A549 (cell line): ENCODE results near the gene CPTP. TPM values are rescaled to one million over a fixed set of nuclear protein-coding genes. Genes with fewer than 3 reads are reported as not detected.

ENCODE experiments used
- ATAC-seq, 2 experiments: fragments of 200-7000 bp in 1 of 2; fragments of >200 bp in 1 of 2; cut with Nextera tagmentation in 1 of 2; cut with Tn5 transposase in 1 of 2; 3 replicates each; pipeline versions ENCODE4 v1.8.0 to v1.9.1; 2018 to 2020; ENCODE audit warnings: mild to moderate bottlenecking in 1 of 2, moderate library complexity in 1 of 2
- CTCF ChIA-PET: fragments of 300-600 bp; sonication (Branson Sonifier 250); formaldehyde crosslinking; extraction: SDS; loops from one replicate; lab custom pipeline; 2021; ENCODE audit warnings: antibody characterized with exemption, inconsistent platforms; lab: Yijun Ruan, JAX
- POLR2A ChIA-PET: fragments of 350-600 bp; formaldehyde crosslinking; extraction: SDS; loops from one replicate; lab custom pipeline; 2021; ENCODE audit warnings: antibody characterized with exemption, inconsistent platforms; lab: Yijun Ruan, JAX
- DNase-seq, 2 experiments: peaks; one replicate each; pipeline versions ENCODE4 v3.0.0 to v3.0.0-alpha.2; 2011 to 2016; ENCODE audit warnings: low read depth in 1 of 2, low spot score in 1 of 2
- FAIRE-seq: peaks from 2 replicates; lab custom pipeline; 2011; peaks lifted over from hg19 to GRCh38; lab: Jason Lieb, UNC
- H3K27ac ChIP-seq, 2 experiments: fragments of >200 bp; sonication (Bioruptor Twin); formaldehyde crosslinking; 3 replicates each; pipeline ENCODE4 v1.5.1; 2016 to 2017
- H3K4me1 ChIP-seq: fragments of >200 bp; sonication (Bioruptor Twin); formaldehyde crosslinking; 3 replicates; pipeline ENCODE4 v1.6.1; 2016
- H3K4me2 ChIP-seq: fragments of >200 bp; sonication (Bioruptor Twin); formaldehyde crosslinking; 3 replicates; pipeline ENCODE4 v1.6.1; 2016
- H3K4me3 ChIP-seq: fragments of >200 bp; sonication (Bioruptor Twin); formaldehyde crosslinking; 3 replicates; pipeline ENCODE4 v1.5.1; 2016
- H3K9me3 ChIP-seq: fragments of >200 bp; sonication (Bioruptor Twin); formaldehyde crosslinking; 3 replicates; pipeline ENCODE4 v1.6.1; 2016
- CHD4 ChIP-seq: fragments of 200-600 bp; sonication (generic); IDR thresholded peaks from 2 replicates; pipeline ENCODE4 v1.6.1; 2016; ENCODE audit warnings: antibody characterized with exemption, mild to moderate bottlenecking, borderline replicate concordance
- EHF ChIP-seq: fragments of 250-450 bp; sonication (Bioruptor Pico); IDR thresholded peaks from 2 replicates; pipeline ENCODE4 v1.5.0; 2020; ENCODE audit warnings: mild to moderate bottlenecking
- EHMT2 ChIP-seq: fragments of 200-600 bp; sonication (generic); IDR thresholded peaks from 2 replicates; pipeline ENCODE4 v1.6.1; 2016; ENCODE audit warnings: antibody characterized with exemption, low read depth, mild to moderate bottlenecking, moderate library complexity
- ESRRA ChIP-seq: fragments of 150-350 bp; IDR thresholded peaks from 2 replicates; pipeline ENCODE4 v1.6.1; 2014; ENCODE audit warnings: mild to moderate bottlenecking, low read length, borderline replicate concordance
- FOSL2 ChIP-seq, 2 experiments: fragments of 450-650 bp in 1 of 2; fragments of >200 bp in 1 of 2; sonication (Bioruptor Twin) in 1 of 2; formaldehyde crosslinking; IDR thresholded peaks; 2 replicates each; pipeline versions ENCODE4 v1.5.0 to v1.6.1; 2016 to 2020; ENCODE audit warnings: mild to moderate bottlenecking in 1 of 2, moderate library complexity in 1 of 2
- HDAC2 ChIP-seq: fragments of 200-600 bp; sonication (generic); IDR thresholded peaks from 2 replicates; pipeline ENCODE4 v1.6.1; 2016
- HEYL ChIP-seq: fragments of 250-450 bp; sonication (Bioruptor Pico); IDR thresholded peaks from 2 replicates; pipeline ENCODE4 v1.8.0; 2021; ENCODE audit warnings: mild to moderate bottlenecking, moderate library complexity
- HOXA7 ChIP-seq: fragments of 250-450 bp; sonication (Bioruptor Pico); IDR thresholded peaks from 2 replicates; pipeline ENCODE4 v1.5.0; 2020; ENCODE audit warnings: mild to moderate bottlenecking, moderate library complexity
- KDM1A ChIP-seq: fragments of 200-600 bp; sonication (generic); IDR thresholded peaks from 2 replicates; pipeline ENCODE4 v1.6.1; 2016; ENCODE audit warnings: low read depth, mild to moderate bottlenecking
- KDM5A ChIP-seq: fragments of 200-600 bp; sonication (generic); IDR thresholded peaks from 2 replicates; pipeline ENCODE4 v1.6.1; 2016; ENCODE audit warnings: antibody characterized with exemption, mild to moderate bottlenecking
- MYC ChIP-seq: IDR thresholded peaks from 2 replicates; pipeline ENCODE4 v1.6.1; 2012; ENCODE audit warnings: mild to moderate bottlenecking, inconsistent platforms, low read length, improper control_type of control experiment, borderline replicate concordance
- NPAS2 ChIP-seq: fragments of 250-450 bp; sonication (Bioruptor Pico); IDR thresholded peaks from 2 replicates; pipeline ENCODE4 v1.8.0; 2022; ENCODE audit warnings: mild to moderate bottlenecking, moderate library complexity, borderline replicate concordance
- RARB ChIP-seq: fragments of 250-450 bp; sonication (Bioruptor Pico); IDR thresholded peaks from 2 replicates; pipeline ENCODE4 v1.8.0; 2021; ENCODE audit warnings: mild to moderate bottlenecking, moderate library complexity
- TFCP2L1 ChIP-seq: fragments of 250-450 bp; sonication (Bioruptor Pico); IDR thresholded peaks from 2 replicates; pipeline ENCODE4 v1.5.0; 2021; ENCODE audit warnings: mild to moderate bottlenecking
- ZC3H11A ChIP-seq: fragments of 450-650 bp; IDR thresholded peaks from 2 replicates; pipeline ENCODE4 v1.6.1; 2014; ENCODE audit warnings: antibody characterized with exemption, mild to moderate bottlenecking
- WGBS: methylation state at CpG from one replicate; pipeline ENCODE4 v1.1.6; 2017; ENCODE audit errors: missing lambda C conversion rate; 5-methylcytosine and 5-hydroxymethylcytosine counted together
- polyA plus RNA-seq, 4 experiments: library from polyadenylated mRNA; depleted of rRNA in 3 of 4; stranded (reverse); fragments of >200 nt; fragmentation: RNase III in 1 of 4; extraction: RNeasy Plus Mini Kit Qiagen cat#74134 plus additional on column Dnase treatment in 1 of 4; gene quantifications; 2 replicates in 3 of 4; 3 replicates in 1 of 4; pipeline ENCODE4 v1.2.3, GENCODE V29; 2011 to 2017
- TF ChIP-seq, protein P1 (sequence below): IDR thresholded peaks from 2 replicates; pipeline ENCODE4 v1.6.1; 2012
- TF ChIP-seq, protein P2 (sequence below): fragments of 200-600 bp; sonication (generic); IDR thresholded peaks from 2 replicates; pipeline ENCODE4 v1.6.1; 2016; ENCODE audit warnings: antibody characterized with exemption, mild to moderate bottlenecking, moderate library complexity
- TF ChIP-seq, protein P3 (sequence below): fragments of >200 bp; sonication (Bioruptor Twin); formaldehyde crosslinking; IDR thresholded peaks from 3 replicates; pipeline ENCODE4 v1.5.1; 2016

The CPTP gene
- polyA plus RNA-seq, 2 of the 4 experiments (the other 2 are of a cell fraction) = 4.3 to 11.9 TPM

DNA sequence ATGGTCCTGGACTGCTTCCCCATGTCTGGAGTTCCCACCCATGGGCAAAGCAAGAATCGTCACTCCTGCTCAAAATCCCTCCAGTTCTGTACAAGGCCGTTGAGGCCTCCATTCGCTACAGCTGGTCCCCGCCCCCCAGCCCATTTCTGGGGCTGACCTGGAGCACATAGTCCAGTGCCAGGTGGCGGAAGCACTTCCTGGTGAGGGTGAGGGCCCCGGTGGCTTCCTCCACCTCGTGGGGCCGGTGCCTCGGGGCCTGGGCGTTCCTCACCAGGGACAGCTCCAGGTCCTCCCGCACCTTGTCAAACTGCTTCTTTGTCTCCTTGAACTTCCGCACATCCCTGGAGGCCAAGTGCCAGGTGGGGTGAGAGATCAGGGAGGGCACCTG is 24.3 kb upstream of the CPTP start:
- WGBS = 89% methylated on average over 3 of the region's 12 CpGs
- Histone ChIP-seq H3K4me2 (no peak overlapping the region), H3K9me3 (no peaks in the 10 kb centered on the region), H3K27ac (no peak overlapping the region), H3K4me1 (peaks cover 15% of the 10 kb centered on the region), H3K4me3 (no peak overlapping the region)
- ATAC-seq (no peak), FAIRE-seq (no peak), DNase-seq (no peak)
- no peak for TF ChIP-seq EHF (CRISPR knock-in tag)
- no peak for TF ChIP-seq NPAS2 (CRISPR knock-in tag)
- TF ChIP-seq CHD4 = no peak
- no peak for TF ChIP-seq HEYL (CRISPR knock-in tag)
- TF ChIP-seq, protein P1, sequence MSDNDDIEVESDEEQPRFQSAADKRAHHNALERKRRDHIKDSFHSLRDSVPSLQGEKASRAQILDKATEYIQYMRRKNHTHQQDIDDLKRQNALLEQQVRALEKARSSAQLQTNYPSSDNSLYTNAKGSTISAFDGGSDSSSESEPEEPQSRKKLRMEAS = no peak
- no peak for TF ChIP-seq FOSL2 (IDR thresholded peaks at IDR 0.05)
- no peak for TF ChIP-seq FOSL2 (CRISPR knock-in tag; IDR thresholded peaks at IDR 0.05)
- TF ChIP-seq HOXA7 (CRISPR knock-in tag) = no peak
- TF ChIP-seq ESRRA = no peak
- no peak for TF ChIP-seq ZC3H11A
- TF ChIP-seq, protein P2, sequence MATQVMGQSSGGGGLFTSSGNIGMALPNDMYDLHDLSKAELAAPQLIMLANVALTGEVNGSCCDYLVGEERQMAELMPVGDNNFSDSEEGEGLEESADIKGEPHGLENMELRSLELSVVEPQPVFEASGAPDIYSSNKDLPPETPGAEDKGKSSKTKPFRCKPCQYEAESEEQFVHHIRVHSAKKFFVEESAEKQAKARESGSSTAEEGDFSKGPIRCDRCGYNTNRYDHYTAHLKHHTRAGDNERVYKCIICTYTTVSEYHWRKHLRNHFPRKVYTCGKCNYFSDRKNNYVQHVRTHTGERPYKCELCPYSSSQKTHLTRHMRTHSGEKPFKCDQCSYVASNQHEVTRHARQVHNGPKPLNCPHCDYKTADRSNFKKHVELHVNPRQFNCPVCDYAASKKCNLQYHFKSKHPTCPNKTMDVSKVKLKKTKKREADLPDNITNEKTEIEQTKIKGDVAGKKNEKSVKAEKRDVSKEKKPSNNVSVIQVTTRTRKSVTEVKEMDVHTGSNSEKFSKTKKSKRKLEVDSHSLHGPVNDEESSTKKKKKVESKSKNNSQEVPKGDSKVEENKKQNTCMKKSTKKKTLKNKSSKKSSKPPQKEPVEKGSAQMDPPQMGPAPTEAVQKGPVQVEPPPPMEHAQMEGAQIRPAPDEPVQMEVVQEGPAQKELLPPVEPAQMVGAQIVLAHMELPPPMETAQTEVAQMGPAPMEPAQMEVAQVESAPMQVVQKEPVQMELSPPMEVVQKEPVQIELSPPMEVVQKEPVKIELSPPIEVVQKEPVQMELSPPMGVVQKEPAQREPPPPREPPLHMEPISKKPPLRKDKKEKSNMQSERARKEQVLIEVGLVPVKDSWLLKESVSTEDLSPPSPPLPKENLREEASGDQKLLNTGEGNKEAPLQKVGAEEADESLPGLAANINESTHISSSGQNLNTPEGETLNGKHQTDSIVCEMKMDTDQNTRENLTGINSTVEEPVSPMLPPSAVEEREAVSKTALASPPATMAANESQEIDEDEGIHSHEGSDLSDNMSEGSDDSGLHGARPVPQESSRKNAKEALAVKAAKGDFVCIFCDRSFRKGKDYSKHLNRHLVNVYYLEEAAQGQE = no peak
- TF ChIP-seq HDAC2 = no peak
- TF ChIP-seq RARB (CRISPR knock-in tag) = no peak
- CTCF ChIA-PET = interaction anchor here (0.6 to 2.8 kb wide), 4 partner anchors 9 to 395 kb away, joined by 3 to 18 read pairs (median 6); partner anchors contain the start of gene AURKAIP1
- POLR2A ChIA-PET = no interaction called here

DNA sequence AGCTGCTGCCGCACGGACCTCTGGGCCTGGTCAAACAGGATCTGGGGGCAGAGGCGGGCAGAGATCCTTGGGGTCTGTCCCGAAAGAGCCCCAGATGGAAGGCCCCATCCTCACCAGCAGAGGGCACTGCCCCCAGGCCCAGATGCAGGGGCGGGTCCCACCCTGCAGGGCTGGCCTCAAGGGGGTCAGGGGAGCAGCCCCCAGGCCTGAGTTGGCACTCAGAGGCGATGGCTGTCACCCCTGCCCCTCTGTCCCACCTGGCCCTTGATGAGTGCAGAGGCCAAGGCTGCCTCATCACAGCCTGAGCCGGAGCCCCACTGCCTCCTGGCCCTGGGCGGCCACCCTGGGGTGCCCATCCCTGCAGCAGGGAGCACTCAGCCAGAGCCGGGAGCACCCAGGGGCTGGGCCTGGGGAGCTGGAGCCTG is 22.6 kb upstream of the CPTP start:
- TF ChIP-seq, protein P3, sequence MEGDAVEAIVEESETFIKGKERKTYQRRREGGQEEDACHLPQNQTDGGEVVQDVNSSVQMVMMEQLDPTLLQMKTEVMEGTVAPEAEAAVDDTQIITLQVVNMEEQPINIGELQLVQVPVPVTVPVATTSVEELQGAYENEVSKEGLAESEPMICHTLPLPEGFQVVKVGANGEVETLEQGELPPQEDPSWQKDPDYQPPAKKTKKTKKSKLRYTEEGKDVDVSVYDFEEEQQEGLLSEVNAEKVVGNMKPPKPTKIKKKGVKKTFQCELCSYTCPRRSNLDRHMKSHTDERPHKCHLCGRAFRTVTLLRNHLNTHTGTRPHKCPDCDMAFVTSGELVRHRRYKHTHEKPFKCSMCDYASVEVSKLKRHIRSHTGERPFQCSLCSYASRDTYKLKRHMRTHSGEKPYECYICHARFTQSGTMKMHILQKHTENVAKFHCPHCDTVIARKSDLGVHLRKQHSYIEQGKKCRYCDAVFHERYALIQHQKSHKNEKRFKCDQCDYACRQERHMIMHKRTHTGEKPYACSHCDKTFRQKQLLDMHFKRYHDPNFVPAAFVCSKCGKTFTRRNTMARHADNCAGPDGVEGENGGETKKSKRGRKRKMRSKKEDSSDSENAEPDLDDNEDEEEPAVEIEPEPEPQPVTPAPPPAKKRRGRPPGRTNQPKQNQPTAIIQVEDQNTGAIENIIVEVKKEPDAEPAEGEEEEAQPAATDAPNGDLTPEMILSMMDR = peak; percentile 30; the same call in 1 of the 3 replicates
- TF ChIP-seq EHF (CRISPR knock-in tag) = no peak
- POLR2A ChIA-PET = no interaction called here
- no peak overlapping the region for H3K27ac ChIP-seq
- H3K9me3 ChIP-seq = no peaks in the 10 kb centered on the region
- H3K4me1 ChIP-seq = peaks cover 31% of the 10 kb centered on the region
- CTCF ChIA-PET = interaction anchor here (0.8 to 2.8 kb wide), 3 partner anchors 9 to 70 kb away, joined by 3 to 18 read pairs (median 4); no protein-coding TSS in a partner anchor
- no CpG with 5 or more reads among the region's 9 CpGs for WGBS
- no peak overlapping the region for H3K4me2 ChIP-seq
- ATAC-seq (peak in 1 of 2 experiments; percentile 24; a peak in 2 of 6 replicates), DNase-seq (no peak), FAIRE-seq (no peak)
- H3K4me3 ChIP-seq = no peak overlapping the region

DNA sequence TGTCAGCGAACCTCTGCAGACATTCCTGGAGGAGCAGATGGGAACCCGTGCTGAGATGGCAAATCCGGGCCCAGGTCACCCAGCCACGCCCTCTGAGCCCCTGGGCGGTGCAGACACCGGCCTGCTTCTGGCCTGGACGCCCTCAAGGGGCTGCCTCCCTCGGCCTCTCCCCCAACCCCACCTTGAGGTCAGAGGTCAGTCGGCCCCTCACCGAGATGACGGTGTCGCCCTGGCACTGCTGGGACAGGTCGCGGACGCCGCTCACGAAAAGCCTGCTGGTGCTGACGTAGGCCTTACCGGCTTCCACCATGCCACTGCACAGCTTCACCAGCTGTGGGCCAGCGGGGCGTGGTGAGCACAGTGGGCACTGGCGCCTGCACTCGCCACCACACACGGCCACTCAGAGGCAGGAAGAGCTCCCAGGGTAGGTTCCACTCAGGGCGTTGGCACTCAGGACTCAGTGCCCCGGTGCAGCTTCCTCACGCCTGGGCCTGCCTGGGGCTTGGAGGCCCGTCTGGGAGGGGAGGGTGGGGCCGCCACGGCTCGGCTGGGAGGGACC is 21.6 kb upstream of the CPTP start:
- Histone ChIP-seq H3K27ac (no peak overlapping the region), H3K9me3 (no peaks in the 10 kb centered on the region), H3K4me2 (no peak overlapping the region), H3K4me3 (no peak overlapping the region), H3K4me1 (peaks cover 33% of the 10 kb centered on the region)
- ATAC-seq (no peak), FAIRE-seq (no peak), DNase-seq (no peak)
- 100% methylated on average over 4 of the region's 31 CpGs for WGBS
- no peak for TF ChIP-seq RARB (CRISPR knock-in tag)
- TF ChIP-seq MYC = no peak
- no peak for TF ChIP-seq TFCP2L1 (CRISPR knock-in tag)
- TF ChIP-seq KDM5A = no peak
- TF ChIP-seq KDM1A = no peak
- no peak for TF ChIP-seq EHMT2
- no peak for TF ChIP-seq ESRRA
- POLR2A ChIA-PET = no interaction called here
- CTCF ChIA-PET = interaction anchor here (1.4 to 1.5 kb wide), 2 partner anchors 8 to 181 kb away, joined by 4 read pairs; no protein-coding TSS in a partner anchor
